NCI-H446 treated with DMSO at 0.1 percent for 48 hours (cell line): ENCODE results near the gene EZH2.

Source experiments
- DNase-seq: peaks from one replicate; lab custom pipeline; 2025; lab: John Stamatoyannopoulos, UW

The EZH2 gene

DNA sequence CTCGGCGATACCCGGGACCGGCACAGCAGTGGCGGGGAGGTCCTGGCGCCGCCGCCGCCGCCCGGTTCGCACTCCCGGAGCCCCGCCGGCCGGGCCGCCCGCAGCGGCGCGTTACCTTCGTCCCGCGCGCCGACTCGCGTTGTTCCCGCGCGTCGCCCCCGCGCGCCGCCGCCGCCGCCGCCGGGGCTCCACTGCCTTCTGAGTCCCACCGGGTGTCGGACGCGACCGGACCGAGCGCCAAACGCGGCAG is at the start of gene EZH2:
EZH2 (minus strand) TSS at position 243 of the 250 bp plus-strand sequence. CDS start 36,993 bp downstream, outside the sequence.
- no peak for DNase-seq

DNA sequence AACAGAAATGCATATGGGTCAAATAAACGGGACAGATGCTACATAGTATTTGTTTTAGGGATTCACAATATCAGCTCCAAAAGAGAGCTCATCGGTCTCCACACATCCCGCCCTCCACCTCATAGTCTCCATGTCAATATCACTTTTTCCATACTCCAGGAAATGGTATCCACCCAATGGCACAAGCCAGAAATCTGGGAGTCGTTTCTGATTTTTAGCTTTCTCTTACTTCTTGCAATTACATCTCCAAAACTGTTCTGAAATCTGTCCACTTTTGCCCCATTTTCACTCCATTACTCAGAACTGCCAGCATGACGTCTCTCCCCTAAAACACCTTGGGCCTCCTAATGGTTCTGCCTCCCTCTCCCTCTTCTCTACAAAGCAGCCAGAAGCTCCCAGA is 47.4 kb upstream of the EZH2 start:
- DNase-seq: no peak

DNA sequence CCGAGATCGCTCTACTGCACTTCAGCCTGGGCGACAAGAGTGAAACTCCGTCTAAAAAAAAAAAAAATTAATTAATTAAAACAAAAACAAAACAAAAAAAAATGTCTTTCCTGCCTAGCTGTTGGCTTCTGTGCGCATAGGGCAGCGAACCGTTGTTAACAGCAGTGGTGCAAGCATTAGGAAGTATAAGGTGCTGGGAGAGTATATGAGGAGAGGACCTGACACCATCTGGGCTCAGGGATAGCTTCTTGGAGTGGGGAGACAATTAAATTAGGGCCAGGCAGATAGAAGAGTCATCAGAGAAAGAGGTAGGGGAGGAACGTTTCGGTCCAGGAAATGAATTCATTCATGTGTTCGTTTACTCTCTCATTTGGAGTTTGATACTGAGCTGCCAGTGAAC is 46.2 kb upstream of the EZH2 start:
- no peak for DNase-seq

DNA sequence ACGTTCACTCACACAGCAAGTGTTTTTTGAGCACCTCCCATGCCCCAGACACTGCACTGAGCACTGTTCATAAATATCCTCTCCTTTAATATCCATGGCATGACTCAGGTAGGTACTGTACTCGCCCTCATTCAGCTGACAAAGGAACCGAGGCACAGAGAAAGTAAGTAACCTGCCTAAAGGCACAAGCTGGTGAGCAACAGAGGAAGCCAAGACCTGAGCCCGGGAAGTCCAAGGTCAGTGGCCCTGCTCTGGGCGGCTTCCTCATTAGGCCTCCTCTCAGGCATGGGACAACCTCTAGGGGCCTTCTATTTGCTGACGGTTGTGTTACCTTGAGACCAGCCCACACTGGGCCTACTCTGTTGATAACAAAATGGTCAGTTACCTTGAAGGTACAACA is 45.1 kb upstream of the EZH2 start:
- DNase-seq: no peak

DNA sequence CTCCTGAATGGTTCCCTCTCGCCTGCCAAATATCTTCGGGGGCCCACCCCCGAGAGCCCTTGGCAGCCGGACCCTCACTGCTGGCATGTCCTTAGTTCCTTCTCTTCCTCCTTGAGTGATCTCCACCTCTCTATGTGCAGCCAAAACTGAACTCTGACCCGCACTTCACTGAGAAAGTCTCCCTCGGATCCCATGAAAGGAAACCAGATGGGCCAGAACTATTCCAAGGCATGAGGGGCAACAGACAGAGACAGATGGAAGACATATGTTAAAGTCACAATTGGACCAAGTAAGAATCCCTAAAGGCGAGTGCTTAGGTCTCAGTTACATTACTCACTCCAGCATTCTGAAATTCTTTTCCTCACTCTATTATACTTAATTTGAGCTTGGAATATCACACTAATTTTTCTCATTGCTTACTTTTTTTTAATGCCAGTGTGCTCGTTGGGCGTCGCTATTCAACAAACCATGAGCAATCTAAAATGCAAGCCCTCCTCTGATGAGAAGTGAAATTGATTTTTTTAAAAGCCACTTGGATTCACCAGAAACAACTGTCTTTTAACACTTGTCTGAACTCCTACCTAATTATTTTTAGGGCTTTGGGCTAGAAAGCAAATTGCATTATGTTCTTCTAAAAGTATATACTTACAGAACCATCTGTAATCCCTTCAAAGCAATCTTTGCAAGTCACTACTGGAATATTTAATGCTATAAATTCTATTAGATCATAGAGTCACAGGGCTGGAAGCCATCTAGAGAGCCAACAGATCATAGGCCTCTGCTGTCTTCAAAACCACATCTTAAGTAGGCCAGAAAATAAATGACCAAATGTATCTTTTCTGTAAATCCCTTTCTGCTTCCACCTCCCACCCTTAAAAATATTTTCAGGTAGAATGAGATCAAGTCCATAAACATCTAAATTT is 43.3 kb upstream of the EZH2 start:
- no peak for DNase-seq

DNA sequence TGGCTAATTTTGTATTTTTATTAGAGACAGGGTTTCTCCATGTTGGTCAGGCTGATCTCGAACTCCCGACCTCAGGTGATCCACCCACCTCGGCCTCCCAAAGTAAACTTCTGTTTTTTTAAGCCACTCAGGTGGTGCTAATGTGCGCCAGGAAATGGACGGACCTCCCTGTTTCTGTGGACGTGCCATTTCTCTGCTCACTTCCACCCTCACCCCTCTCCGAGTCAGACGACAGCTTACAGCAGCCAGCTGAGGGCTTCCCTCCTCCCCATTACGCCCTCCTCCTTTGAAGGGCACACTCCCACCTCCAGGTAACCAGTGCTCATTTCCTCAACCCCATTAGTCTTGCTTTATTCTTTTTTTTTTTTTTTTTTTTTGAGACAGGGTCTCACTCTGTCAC is 41.7 kb upstream of the EZH2 start:
- DNase-seq: no peak

DNA sequence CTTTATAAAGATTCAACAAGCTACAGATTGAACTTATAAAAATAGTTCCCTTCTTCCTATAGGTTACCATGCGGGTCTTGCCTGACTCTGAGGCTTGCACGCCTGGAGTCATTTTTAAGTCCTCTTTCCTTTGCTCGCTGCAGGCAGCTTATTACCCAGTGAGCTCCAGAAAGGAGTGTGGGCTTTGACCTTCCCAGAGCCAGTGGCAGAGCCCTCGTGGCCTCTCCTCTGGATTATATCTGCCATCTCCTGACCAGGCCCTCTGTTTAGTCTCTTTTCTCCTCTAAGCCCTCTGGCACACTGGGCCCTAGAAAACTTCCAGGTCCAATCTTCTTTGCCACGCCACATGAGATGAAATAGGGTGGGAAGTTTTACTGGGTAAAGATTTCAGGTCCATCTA is 39.9 kb upstream of the EZH2 start:
- DNase-seq: no peak

DNA sequence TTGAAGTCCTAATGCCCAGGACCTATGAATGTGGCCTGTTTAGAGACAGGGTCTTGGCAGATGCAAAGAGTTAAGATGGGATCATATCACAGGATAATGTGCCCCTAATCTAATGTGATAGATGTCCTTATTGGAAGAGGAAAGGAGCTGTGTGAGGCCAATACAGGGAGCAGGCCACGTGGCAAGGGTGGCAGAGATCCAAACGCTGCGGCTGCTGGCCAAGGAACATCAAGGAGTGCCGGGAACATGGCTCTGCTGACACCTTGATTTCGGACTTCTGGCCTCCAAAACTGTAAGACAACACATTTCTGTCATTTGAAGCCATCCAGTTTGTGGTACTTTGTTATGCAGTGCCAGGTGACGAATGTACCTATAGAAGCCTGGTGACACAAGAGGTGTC is 37.7 kb upstream of the EZH2 start:
- no peak for DNase-seq

DNA sequence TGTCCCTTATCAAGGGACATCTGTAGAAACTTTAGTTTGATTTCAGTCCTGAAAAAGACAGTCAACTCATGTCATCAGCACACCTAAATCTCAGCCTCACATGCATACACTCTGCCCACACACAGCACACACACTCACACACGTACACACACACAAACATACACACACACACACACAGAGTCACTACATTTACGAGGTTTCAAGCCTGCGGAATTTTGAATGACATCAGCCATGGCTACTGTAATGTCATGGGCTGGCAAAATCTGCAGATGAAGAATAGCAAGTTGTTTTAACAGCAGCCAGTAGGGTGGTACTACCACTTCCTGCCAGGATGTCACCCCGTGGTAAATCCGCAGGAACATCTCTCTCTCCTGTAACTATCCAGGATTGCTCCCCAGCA is 37.1 kb upstream of the EZH2 start:
- no peak for DNase-seq

DNA sequence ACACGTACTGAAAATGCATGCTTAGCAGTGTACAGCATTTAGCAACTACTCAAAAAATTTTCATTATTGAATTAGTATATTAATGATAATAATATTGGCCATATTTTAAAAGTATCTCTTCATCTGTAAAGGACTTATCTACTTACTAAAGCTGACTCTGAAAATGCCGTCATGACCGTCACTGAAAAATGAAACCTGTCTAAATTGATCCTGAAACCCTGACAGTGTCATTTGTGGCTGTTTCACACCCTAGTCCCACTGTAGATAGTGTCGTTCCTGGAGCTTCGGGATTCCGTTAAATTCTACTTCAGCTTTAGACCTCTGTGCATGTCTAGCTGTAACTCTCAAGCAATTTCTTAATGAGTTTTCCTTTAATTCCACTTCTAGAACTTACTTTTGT is 35.8 kb upstream of the EZH2 start:
- no peak for DNase-seq

DNA sequence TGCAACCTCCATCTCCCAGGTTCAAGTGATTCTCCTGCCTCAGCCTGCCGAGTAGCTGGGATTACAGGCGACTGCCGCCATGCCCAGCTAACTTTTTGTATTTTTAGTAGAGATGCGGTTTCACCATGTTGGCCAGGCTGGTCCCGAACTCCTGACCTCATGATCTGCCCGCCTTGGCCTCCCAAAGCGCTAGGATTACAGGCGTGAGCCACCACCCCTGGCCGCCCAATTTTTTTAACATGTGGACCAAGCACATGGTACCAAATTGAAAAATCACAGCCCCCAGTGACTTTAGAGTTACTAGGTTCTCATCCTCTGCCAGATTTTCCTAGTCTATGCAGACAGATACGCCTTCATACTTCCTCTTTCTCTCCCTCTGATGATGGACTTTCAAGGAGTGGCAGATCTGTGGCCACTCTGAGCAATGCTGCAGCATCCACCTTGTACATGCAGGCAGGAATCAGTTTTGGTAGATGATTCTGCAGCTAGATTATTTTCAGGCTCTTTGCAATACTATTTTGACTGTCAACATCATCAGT is 34.0 kb upstream of the EZH2 start:
- no peak for DNase-seq

DNA sequence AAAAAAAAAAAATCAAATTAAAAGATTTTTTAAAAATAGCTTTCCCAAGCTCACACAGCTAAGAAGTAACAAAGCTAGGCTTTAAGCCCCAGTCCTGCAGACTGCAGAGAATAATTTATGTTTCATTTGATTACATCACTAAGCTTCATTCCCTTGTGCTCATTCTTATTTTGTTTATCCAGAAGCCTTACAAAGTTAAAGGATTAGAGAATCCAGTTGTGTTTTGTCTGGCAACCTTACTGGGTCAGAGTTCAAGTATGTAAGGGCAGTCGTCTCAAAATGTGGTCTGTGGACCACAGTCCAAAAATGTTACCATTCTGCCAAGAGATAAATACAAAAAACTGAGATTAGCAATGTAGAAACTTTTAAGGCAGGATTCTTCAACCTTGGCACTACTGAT is 32.1 kb upstream of the EZH2 start:
- no peak for DNase-seq

DNA sequence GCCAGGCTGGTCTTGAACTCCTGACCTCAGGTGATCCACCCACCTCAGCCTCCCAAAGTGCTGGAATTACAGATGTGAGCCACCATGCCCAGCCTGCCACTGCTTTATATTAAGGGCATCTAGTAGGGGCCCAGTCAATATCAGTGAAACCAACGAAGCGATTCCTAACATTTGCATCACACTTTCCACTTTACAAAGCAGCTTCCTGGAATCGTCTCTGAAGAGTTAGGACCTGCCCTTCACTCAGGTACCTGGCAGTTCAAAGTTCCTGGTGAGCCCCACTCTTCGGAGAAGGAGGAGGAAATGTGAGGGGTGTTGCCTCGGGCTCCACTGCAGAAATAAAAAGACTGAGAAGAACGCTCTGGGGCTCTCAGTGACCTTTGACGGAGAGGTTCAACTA is 31.1 kb upstream of the EZH2 start:
- no peak for DNase-seq

DNA sequence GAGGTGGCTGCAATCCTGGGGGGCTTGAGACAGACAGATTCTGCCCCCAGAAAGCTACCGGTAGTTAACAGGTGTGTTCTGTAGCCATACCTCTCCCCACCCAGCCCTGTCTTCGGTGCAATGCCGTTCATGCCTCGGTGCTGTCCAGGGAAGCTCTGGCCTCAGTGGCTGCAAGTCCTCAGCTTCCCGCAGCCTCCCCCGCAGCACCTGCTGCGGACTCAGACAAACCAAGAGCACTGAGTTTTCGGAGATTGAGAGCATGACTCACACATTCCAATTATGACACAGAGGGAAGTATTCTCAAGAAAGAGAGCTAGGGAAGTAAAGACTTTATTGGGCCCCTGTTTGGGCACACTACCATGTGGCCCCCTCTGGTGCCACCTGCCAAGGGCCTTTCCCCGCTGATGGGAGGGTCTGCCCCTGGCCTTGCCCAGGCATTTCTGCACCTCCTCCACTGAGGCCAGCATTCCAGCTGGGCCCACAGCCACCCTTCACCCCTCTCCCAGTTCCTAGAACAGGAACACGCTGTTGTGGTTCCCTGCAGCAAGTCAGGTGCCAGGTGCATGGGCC is 30.2 kb upstream of the EZH2 start:
- DNase-seq: no peak

DNA sequence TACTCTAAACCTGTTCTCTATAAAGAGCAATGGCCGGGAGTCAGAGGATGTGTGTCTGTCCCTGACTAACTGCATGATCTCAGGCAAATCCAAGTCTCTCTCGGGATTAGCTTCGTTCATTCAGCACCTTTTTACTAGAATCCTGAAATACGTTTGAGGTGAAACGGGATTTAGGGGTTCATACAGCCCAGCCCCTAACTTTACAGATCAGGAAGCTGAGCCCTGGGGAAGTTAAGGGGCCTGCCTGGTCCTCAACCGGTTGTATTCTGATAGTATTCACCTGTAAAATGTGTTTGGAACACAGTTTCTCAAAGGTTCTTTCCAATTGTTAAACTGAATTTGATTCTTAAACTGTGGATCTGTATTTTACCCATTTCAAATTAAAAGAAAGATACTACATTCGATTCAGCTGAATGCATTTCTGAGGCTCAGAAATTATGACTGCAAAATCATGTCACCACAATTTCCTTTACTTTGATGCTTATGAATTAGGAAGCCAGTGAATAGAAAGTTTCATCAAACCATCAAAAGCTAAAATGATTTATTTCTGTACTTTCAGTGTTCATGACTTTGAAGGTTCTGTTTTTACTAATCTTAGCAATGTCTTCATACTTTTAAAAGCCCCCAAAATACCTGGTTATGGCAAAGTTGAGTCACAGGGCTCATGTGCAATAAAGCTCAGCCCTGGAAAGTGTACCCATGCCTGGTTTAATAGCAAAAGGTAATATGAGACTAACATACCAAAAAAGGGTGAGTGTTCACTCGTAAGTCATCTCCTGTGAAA is 28.9 kb upstream of the EZH2 start:
- no peak for DNase-seq

DNA sequence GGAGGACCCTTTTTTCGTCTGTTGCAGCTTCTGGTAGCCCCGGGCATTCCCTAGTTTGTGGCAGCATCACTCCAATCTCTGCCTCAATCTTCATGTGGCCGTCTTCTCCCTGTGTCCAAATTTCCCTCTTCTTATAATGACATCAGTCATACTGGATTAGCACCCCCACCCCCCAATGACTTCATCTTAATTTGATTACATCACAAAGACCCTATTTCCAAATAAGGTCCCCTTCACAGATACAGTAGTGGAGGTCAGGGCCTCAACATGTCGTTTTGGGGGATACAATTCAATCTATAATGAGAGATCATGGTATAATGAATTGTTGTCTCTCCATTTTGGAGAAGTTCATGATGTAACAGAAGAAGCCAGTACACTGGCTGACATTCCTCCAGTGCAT is 28.1 kb upstream of the EZH2 start:
- DNase-seq: no peak

DNA sequence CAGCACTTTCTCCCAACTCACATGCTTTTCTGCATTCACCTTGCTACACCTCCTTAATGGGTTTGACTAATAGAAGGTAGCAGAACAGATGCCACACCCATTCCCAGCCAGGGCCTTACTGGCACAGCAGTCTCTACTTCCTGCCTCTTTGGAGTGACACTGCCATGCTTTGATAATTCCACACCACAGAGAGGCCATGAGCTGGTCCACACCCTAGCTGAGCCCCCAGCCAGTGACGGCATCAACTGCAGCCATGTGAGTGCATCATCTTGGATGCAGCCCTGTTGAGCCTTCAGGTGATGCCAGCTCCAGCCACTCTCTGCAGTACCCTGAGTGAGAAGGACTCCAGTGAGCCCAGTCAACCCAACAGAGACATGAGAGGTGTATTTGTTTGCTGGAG is 27.5 kb upstream of the EZH2 start:
- DNase-seq: no peak

DNA sequence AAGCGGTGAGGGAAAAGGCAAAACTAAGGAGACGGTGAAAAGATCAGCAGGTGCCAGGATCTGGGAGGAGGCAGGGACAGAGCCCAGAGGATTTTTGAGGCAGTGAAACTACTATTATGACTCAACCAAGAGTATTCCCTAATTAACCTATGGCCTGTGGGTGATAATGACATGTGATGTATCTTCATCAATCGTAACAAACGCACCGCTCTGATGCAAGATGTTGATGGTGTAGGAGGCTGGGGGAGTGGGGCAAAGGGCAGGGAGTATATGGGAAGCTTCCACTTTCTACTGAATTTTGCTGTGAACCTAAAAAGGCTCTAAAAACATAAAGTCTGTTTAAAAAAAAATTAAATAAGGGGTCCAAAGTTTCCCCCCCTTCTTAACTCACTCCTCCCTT is 25.5 kb upstream of the EZH2 start:
- no peak for DNase-seq

DNA sequence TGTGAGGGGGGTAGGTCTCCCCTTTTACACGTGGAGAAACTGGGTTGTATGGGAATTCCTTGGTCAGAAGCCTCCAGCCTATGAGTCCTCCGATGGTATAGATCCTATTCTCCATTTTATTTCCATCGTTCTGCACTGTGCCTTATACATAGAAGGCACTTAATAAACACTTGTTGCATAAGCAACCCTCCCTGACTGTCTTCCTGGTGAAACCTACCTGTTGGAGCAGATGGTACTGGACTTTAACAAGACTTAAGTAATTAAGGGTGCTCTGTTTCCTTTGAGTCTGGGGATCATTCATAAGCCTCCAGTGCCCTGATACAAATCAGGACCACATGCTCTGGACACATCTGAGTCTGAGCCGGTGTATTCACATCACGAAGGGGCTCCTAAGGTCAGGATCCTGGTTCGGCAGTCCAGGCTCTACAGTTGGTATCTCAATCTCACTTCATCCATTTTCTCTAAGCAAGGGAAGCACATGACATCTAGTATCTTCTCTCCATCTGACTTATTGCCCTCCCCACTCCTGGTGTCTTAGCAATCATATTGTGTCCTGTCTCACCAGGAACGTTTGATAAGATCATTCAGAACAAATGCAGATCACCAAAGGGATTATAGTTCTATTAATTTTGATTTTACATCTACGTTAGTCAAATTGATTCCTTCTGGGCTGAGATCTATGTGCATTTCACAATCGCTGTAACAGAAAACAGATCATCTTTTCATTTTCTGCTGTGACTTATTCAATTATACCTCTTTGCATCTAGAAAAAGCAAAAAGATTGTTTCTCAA is 22.8 kb upstream of the EZH2 start:
- no peak for DNase-seq

DNA sequence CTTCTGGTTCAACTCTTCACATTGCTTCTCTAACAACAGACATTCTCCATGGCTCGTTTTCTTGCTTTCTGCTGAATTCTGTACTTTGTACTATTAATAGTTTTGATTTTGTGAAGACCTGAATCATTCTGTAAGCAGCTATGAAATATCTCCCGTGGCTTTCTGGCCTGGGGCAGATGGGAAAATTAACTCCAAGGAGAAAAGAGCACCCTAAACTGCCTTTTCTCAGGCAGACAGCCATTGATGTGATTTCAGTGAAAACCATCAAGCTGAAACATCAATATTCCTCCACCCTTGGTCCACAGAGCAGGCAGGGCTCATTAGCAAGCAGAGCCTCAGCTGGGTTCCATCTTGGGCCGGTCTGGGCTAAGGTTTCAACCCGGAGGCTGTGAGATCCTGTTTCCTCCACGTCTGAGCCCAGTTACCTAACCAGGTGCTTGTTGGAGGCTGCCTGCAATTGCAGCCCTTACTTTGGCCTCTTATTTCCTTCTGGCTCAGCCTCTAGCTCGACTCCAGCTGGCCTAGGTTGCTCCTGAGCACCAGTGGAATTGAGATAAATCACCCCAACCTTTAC is 21.1 kb upstream of the EZH2 start:
- DNase-seq: no peak

DNA sequence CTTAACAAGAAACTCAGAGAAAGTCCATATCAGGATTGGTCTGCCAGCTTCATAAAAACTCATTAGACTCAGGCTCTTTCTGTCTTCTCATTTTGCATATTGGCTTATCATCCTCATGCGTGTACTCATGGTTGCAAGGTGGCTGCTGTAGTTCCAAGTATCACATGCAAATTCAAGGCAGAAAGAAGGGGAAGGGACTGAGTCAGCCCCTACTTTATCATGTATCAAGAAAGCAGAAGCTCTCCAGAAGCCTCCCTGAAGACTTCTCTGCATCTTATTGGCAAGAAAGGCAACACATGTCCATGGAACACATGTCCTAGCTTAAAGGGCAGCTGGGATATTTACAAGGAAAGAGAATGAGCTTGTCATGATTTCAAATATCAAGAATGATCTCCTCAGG is 19.4 kb upstream of the EZH2 start:
- no peak for DNase-seq

DNA sequence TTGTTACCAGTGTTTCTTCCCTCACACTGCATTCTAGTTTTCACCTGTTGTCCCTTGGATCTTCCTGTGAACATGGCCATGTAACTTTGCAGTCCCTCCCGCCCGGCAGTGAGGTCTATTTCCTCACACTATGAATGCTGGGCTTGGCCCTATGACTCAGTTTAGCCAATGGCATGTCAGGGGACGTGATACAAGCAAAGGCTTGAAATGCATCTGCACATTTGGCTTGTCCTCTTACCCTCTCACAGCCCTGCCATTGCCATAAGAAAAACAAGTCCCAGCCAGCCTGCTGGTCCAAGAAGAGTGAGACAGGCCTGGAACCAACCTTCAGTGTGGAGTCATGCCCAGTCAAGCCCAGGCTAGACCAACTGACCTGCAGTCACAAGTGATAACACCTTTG is 17.1 kb upstream of the EZH2 start:
- DNase-seq: no peak
